ENCODE results near the gene ZC3H18. TPM values are rescaled to one million over a fixed set of nuclear protein-coding genes. Genes with fewer than 3 reads are reported as not detected.

ZC3H18 gene
- total and polyA plus RNA-seq, 2 experiments from 2014 or later, result 16.8 to 37.1 TPM

GRCh38 chr16:88671806-88672205, 101.6 kb downstream of the ZC3H18 start:
- TF ChIP-seq EZH2phosphoT487 (IDR thresholded peaks at IDR 0.05; ENCODE audit: low read depth, severe bottlenecking, unreplicated experiment), result no peak
- no peak for TF ChIP-seq EZH2 (IDR thresholded peaks at IDR 0.05; ENCODE audit: borderline replicate concordance)
- no peak for TF ChIP-seq CTCF (IDR thresholded peaks at IDR 0.05; ENCODE audit: poor library complexity)
- Histone ChIP-seq H3K27ac (no peak overlapping the region), H3K36me3 (replicated peaks; ENCODE audit: insufficient read depth, low read depth) (no peaks in the 10 kb centered on the region), H3K27me3 (no peaks in the 10 kb centered on the region), H3K4me2 (no peak overlapping the region), H2AFZ (no peak overlapping the region), H3K9me2 (replicated peaks; ENCODE audit: insufficient read depth) (no peaks in the 10 kb centered on the region), H3K4me3 (no peak overlapping the region), H4K20me1 (ENCODE audit: insufficient read depth, poor library complexity, severe bottlenecking) (no peaks in the 10 kb centered on the region), H3K79me2 (no peaks in the 10 kb centered on the region), H3K4me1 (ENCODE audit: insufficient read depth) (no peaks in the 10 kb centered on the region), H3K9me3 (ENCODE audit: low read depth) (no peaks in the 10 kb centered on the region)
- DNase-seq (ENCODE audit: low spot score), result no peak
- WGBS (ENCODE audit: low lambda C conversion rate, missing lambda C conversion rate), result 94% methylated on average over 23 of the region's 23 CpGs

DNA sequence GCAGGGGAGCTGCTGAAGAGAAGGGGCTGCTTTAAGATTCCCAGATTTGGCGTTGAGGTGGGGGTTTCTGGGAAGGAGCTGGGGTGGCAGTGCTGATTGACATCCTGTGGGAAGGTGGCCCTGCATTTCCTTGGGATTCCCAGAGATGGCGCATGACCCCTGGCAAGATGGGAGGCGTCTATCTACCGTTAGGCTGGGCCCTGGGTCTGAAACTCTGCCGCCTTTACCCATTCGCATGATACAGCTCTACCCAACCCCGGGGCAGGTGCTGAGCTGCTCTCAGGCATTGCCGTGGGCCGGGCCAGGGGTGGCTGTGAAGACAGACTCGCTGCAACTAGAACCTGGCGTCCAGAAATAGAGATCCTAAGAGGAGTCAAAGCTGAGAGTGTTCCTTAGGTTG, 102.6 kb downstream of the ZC3H18 start:
- Histone ChIP-seq H3K36me3 (replicated peaks; ENCODE audit: insufficient read depth, low read depth) (no peaks in the 10 kb centered on the region), H3K27me3 (no peaks in the 10 kb centered on the region), H3K79me2 (no peaks in the 10 kb centered on the region), H2AFZ (no peak overlapping the region), H3K27ac (no peak overlapping the region), H3K4me3 (no peak overlapping the region), H3K4me1 (ENCODE audit: insufficient read depth) (no peaks in the 10 kb centered on the region), H4K20me1 (ENCODE audit: insufficient read depth, poor library complexity, severe bottlenecking) (no peaks in the 10 kb centered on the region), H3K4me2 (no peak overlapping the region), H3K9me2 (replicated peaks; ENCODE audit: insufficient read depth) (no peaks in the 10 kb centered on the region), H3K9me3 (ENCODE audit: low read depth) (no peaks in the 10 kb centered on the region)
- 48% methylated on average over 11 of the region's 11 CpGs for whole genome bisulfite sequencing (ENCODE audit: low lambda C conversion rate, missing lambda C conversion rate)
- no peak for DNase-seq (ENCODE audit: low spot score)
- TF ChIP-seq EZH2 (IDR thresholded peaks at IDR 0.05; ENCODE audit: borderline replicate concordance) (no peak), CTCF (IDR thresholded peaks at IDR 0.05; ENCODE audit: poor library complexity) (peak; percentile 10)

- no peaks in the 10 kb centered on the region for H3K9me2 ChIP-seq (replicated peaks; ENCODE audit: insufficient read depth)
- TF ChIP-seq EZH2phosphoT487 (IDR thresholded peaks at IDR 0.05; ENCODE audit: low read depth, severe bottlenecking, unreplicated experiment) (no peak), EZH2 (IDR thresholded peaks at IDR 0.05; ENCODE audit: borderline replicate concordance) (no peak), CTCF (IDR thresholded peaks at IDR 0.05; ENCODE audit: poor library complexity) (no peak)
- no peaks in the 10 kb centered on the region for H3K36me3 ChIP-seq (replicated peaks; ENCODE audit: insufficient read depth, low read depth)
- no peaks in the 10 kb centered on the region for H3K27me3 ChIP-seq
- H3K79me2 ChIP-seq, result no peaks in the 10 kb centered on the region
- H3K4me1 ChIP-seq (ENCODE audit: insufficient read depth), result no peaks in the 10 kb centered on the region
- no peak overlapping the region for H3K4me2 ChIP-seq
- H3K9me3 ChIP-seq (ENCODE audit: low read depth), result no peaks in the 10 kb centered on the region
- no peaks in the 10 kb centered on the region for H4K20me1 ChIP-seq (ENCODE audit: insufficient read depth, poor library complexity, severe bottlenecking)
- DNase-seq (ENCODE audit: low spot score), result no peak
- no peak overlapping the region for H3K27ac ChIP-seq
- H2AFZ ChIP-seq, result no peak overlapping the region
- 95% methylated on average over 19 of the region's 19 CpGs for whole genome bisulfite sequencing (ENCODE audit: low lambda C conversion rate, missing lambda C conversion rate)
- no peak overlapping the region for H3K4me3 ChIP-seq
These were observed 103.6 kb downstream of the ZC3H18 start for GRCh38 chr16:88673716-88674379.
